CD4-positive, alpha-beta memory T cell (primary cell): ENCODE measurements around the gene KIAA1958. TPM values are rescaled to one million over a fixed set of nuclear protein-coding genes. Genes with fewer than 3 reads are reported as not detected.

Experiments
- CTCF ChIA-PET: fragments of 350-600 bp; sonication (Branson Sonifier 250); formaldehyde crosslinking; loops from one replicate; lab custom pipeline; 2021; ENCODE audit warnings: inconsistent platforms; ENCODE audit not compliant: partially characterized antibody; lab: Charles Lee
- POLR2A ChIA-PET: fragments of 350-600 bp; sonication (Branson Sonifier 250); formaldehyde crosslinking; loops from one replicate; lab custom pipeline; 2021; ENCODE audit not compliant: partially characterized antibody; lab: Charles Lee
- DNase-seq, 5 donors: peaks; one replicate each; pipeline versions ENCODE4 v3.0.0 to v3.0.0-alpha.2; 2020 to 2022; ENCODE audit warnings: mixed read lengths in 1 of 5
- H3K27ac ChIP-seq: one replicate; pipeline ENCODE4 v1.7.0; 2013; ENCODE audit warnings: low read depth, low read length
- H3K27me3 ChIP-seq: 2 replicates; pipeline ENCODE4 v1.7.0; 2013; ENCODE audit warnings: mild to moderate bottlenecking, low read length, moderate library complexity; ENCODE audit not compliant: insufficient read depth
- H3K36me3 ChIP-seq: 2 replicates; pipeline ENCODE4 v1.7.0; 2013; ENCODE audit warnings: mild to moderate bottlenecking, low read length, moderate library complexity; ENCODE audit not compliant: insufficient read depth
- H3K4me1 ChIP-seq: 2 replicates; pipeline ENCODE4 v1.7.0; 2013; ENCODE audit warnings: mild to moderate bottlenecking, low read length, moderate library complexity; ENCODE audit not compliant: insufficient read depth
- H3K4me3 ChIP-seq, 2 donors: one replicate each; pipeline ENCODE4 v1.7.0; 2013; ENCODE audit warnings: low read length in 2 of 2, mild to moderate bottlenecking in 1 of 2
- H3K9me3 ChIP-seq, 2 donors: one replicate each; pipeline ENCODE4 v1.7.0; 2013; ENCODE audit warnings: low read length in 2 of 2, control low read depth in 1 of 2; ENCODE audit not compliant: control insufficient read depth in 1 of 2
- H3K27ac Mint-ChIP-seq, 7 donors: one replicate each; pipeline ENCODE4 v1.8.0; 2020 to 2021; ENCODE audit warnings: mixed read lengths in 7 of 7, mild to moderate bottlenecking in 6 of 7, inconsistent platforms in 3 of 7, moderate library complexity in 3 of 7
- H3K27me3 Mint-ChIP-seq, 2 donors: one replicate each; pipeline ENCODE4 v1.8.0; 2020 to 2021; ENCODE audit warnings: mixed read lengths in 2 of 2
- H3K36me3 Mint-ChIP-seq, 2 donors: one replicate each; pipeline ENCODE4 v1.8.0; 2020 to 2021; ENCODE audit warnings: mixed read lengths in 2 of 2, inconsistent platforms in 1 of 2, mild to moderate bottlenecking in 1 of 2
- H3K4me1 Mint-ChIP-seq, 4 donors: one replicate each; pipeline ENCODE4 v1.8.0; 2020 to 2021; ENCODE audit warnings: mixed read lengths in 4 of 4, mild to moderate bottlenecking in 1 of 4
- H3K4me3 Mint-ChIP-seq, 8 donors: one replicate each; pipeline ENCODE4 v1.8.0; 2020 to 2021; ENCODE audit warnings: mixed read lengths in 8 of 8, mild to moderate bottlenecking in 7 of 8, moderate library complexity in 6 of 8, inconsistent platforms in 3 of 8
- H3K9me3 Mint-ChIP-seq, 8 donors: one replicate each; pipeline ENCODE4 v1.8.0; 2020 to 2021; ENCODE audit warnings: mixed read lengths in 8 of 8, mild to moderate bottlenecking in 5 of 8, inconsistent platforms in 3 of 8, moderate library complexity in 1 of 8
- intact Hi-C: fragments of 100-400 bp; cut with micrococcal nuclease; formaldehyde crosslinking; loops from one replicate; pipeline ENCODE4 v1.15.1; 2023
- polyA plus RNA-seq, 2 donors: library from polyadenylated mRNA; unstranded; fragments of 300-500 nt; fragmentation: Illumina TruSeq; gene quantifications; one replicate each; pipeline ENCODE4 v1.2.3, GENCODE V29; 2021
- total RNA-seq, 2 experiments: library from RNA; stranded (reverse); gene quantifications; one replicate each; pipeline ENCODE4 v1.2.3, GENCODE V29; 2021

Gene KIAA1958, protein sequence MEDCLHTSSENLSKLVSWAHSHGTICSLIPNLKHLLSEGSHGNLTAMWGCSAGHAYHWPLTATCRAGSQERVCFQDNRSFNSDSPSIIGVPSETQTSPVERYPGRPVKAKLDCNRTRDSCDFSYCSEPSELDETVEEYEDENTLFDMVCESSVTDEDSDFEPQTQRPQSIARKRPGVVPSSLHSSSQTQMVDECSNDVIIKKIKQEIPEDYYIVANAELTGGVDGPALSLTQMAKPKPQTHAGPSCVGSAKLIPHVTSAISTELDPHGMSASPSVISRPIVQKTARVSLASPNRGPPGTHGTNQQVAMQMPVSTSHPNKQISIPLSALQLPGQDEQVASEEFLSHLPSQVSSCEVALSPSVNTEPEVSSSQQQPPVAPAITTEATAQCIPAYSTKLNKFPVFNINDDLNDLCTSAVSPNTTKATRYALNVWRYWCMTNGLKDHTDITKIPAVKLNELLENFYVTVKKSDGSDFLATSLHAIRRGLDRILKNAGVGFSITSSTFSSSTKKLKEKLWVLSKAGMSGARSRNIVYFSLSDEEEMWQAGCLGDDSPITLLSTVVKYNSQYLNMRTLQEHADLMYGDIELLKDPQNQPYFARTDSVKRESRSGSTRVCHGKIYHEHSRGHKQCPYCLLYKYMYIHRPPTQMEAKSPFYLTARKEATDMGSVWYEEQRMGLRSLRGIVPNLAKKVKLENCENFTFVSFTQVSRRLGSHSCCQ
- total RNA-seq (1 to 10 TPM; 4.3 to 5.1 TPM), polyA plus RNA-seq (1 to 10 TPM in 1 of 2 donors, under 1 TPM in 1; 0.63 to 1.2 TPM)

GRCh38 chr9:112486221-112487007 is at the start of gene KIAA1958:
KIAA1958 (plus strand) TSS chr9:112486827; CDS start chr9:112574081, 87,254 bp downstream.
- peaks cover 0 to 8% of the 10 kb centered on the region in 2 donors for H3K36me3 Mint-ChIP-seq
- H3K27ac Mint-ChIP-seq = peak within 1 kb of the TSS; percentile 79 to 95 (median 92)
- ChIA-PET CTCF (interaction anchor here (0.5 to 2.0 kb wide), 6 partner anchors 43 to 307 kb away, joined by 3 to 6 read pairs (median 4); partner anchors contain the start of genes HSDL2 and INIP), POLR2A (interaction anchor here (0.6 to 2.3 kb wide), 10 partner anchors 10 to 288 kb away, joined by 3 to 19 read pairs (median 4); partner anchors contain the start of genes HSDL2, INIP, PTBP3 and SNX30)
- no peaks in the 10 kb centered on the region for H3K9me3 Mint-ChIP-seq
- Histone ChIP-seq H3K9me3 (no peaks in the 10 kb centered on the region), H3K27ac (peak within 1 kb of the TSS; percentile 42), H3K4me3 (peak within 1 kb of the TSS; percentile 77 to 78), H3K27me3 (no peaks in the 10 kb centered on the region), H3K4me1 (peaks cover 8% of the 10 kb centered on the region), H3K36me3 (no peaks in the 10 kb centered on the region)
- intact Hi-C loops = loop anchor here (1.0 to 5.0 kb wide), 5 partner anchors 44 to 1004 kb away; partner anchors contain the start of genes ECPAS, INIP and PTBP3
- DNase-seq = peak; percentile 65 to 76 (median 72)
- H3K4me3 Mint-ChIP-seq = peak within 1 kb of the TSS; percentile 93 to 99 (median 96)
- H3K4me1 Mint-ChIP-seq = peaks cover 9 to 28% (median 16%) of the 10 kb centered on the region in 4 donors
- H3K27me3 Mint-ChIP-seq = no peaks in the 10 kb centered on the region

GRCh38 chr9:112437406-112437805 is 49.2 kb upstream of the KIAA1958 start:
- ChIA-PET POLR2A (no interaction called here), CTCF (interaction anchor here (1.4 kb wide), 1 partner anchor 356 kb away, joined by 4 read pairs; no protein-coding TSS in a partner anchor)
- Histone ChIP-seq H3K36me3 (no peaks in the 10 kb centered on the region), H3K4me1 (no peaks in the 10 kb centered on the region), H3K27ac (no peak overlapping the region), H3K9me3 (no peaks in the 10 kb centered on the region), H3K27me3 (no peaks in the 10 kb centered on the region), H3K4me3 (no peak overlapping the region)
- no peak for DNase-seq
- no peaks in the 10 kb centered on the region for H3K4me1 Mint-ChIP-seq
- H3K9me3 Mint-ChIP-seq = no peaks in the 10 kb centered on the region
- intact Hi-C loops = no loop called here
- no peak overlapping the region for H3K27ac Mint-ChIP-seq
- H3K4me3 Mint-ChIP-seq = no peak overlapping the region
- no peaks in the 10 kb centered on the region for H3K27me3 Mint-ChIP-seq
- H3K36me3 Mint-ChIP-seq = peaks cover 10 to 11% of the 10 kb centered on the region in 2 donors

DNA sequence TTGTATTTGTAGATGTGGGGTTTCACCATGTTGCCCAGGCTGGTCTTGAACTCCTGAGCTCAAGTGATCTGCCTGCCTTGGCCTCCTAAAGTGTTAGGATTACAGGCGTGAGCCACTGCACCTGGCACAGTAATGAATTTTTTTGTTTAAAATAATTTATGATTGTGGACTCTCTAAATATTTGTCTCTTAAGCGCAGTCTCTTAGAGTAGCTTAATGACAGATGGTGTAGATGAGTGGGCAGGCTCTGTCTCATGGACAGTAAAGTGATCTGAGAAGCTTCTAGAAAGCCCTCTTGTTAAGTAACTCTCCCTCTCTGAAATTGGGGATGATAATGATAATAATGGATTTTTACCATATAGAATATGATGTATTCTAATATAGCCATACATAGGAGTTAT is 47.5 kb upstream of the KIAA1958 start:
- H3K4me3 ChIP-seq = no peak overlapping the region
- Mint-ChIP-seq H3K4me1 (no peaks in the 10 kb centered on the region), H3K9me3 (no peaks in the 10 kb centered on the region), H3K36me3 (peaks cover 6 to 11% of the 10 kb centered on the region in 2 donors), H3K27ac (no peak overlapping the region), H3K4me3 (no peak overlapping the region), H3K27me3 (no peaks in the 10 kb centered on the region)
- no peaks in the 10 kb centered on the region for H3K9me3 ChIP-seq
- ChIA-PET POLR2A (no interaction called here), CTCF (interaction anchor here (0.6 to 1.8 kb wide), 5 partner anchors 12 to 463 kb away, joined by 3 to 7 read pairs (median 3); no protein-coding TSS in a partner anchor)
- no peaks in the 10 kb centered on the region for H3K36me3 ChIP-seq
- H3K4me1 ChIP-seq = no peaks in the 10 kb centered on the region
- H3K27ac ChIP-seq = no peak overlapping the region
- H3K27me3 ChIP-seq = no peaks in the 10 kb centered on the region
- DNase-seq = no peak
- intact Hi-C loops = no loop called here

GRCh38 chr9:112439825-112440224 is 46.8 kb upstream of the KIAA1958 start:
- no peak overlapping the region for H3K4me3 Mint-ChIP-seq
- H3K9me3 Mint-ChIP-seq = no peaks in the 10 kb centered on the region
- H3K27ac Mint-ChIP-seq = no peak overlapping the region

DNA sequence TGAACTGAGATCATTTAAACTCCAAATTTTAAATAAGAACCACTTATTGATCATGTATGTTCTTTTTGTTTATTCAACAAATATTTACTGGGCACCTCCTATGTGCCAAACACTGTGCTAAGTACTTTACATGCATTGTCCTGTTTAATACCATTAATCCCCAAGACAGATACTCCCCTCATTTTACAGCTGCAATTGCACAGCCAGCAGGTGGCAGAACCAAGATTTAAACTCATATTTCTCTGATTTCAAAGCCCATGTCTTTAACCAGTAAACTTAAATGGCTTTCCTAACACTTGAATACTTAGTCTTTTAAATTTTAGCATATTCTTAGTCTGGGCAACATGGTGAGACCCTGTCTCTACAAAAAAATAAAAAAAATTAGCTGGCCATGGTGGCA is 43.4 kb upstream of the KIAA1958 start:
- ChIA-PET CTCF (interaction anchor here (0.6 to 4.5 kb wide), 17 partner anchors 15 to 459 kb away, joined by 3 to 44 read pairs (median 4); partner anchors contain the start of genes INIP and KIAA1958), POLR2A (interaction anchor here (1.0 kb wide), 2 partner anchors 63 to 275 kb away, joined by 4 read pairs; partner anchors contain the start of genes HSDL2 and INIP)
- H3K4me1 Mint-ChIP-seq = peaks cover 0 to 2% (median 0%) of the 10 kb centered on the region in 4 donors
- H3K27me3 Mint-ChIP-seq = no peaks in the 10 kb centered on the region
- H3K4me1 ChIP-seq = no peaks in the 10 kb centered on the region
- peak in 4 of 5 donors; percentile 14 to 28 (median 24) for DNase-seq
- no peak overlapping the region for H3K4me3 Mint-ChIP-seq
- no peak overlapping the region for H3K27ac Mint-ChIP-seq
- no peak overlapping the region for H3K4me3 ChIP-seq
- H3K9me3 ChIP-seq = no peaks in the 10 kb centered on the region
- H3K36me3 ChIP-seq = no peaks in the 10 kb centered on the region
- H3K9me3 Mint-ChIP-seq = no peaks in the 10 kb centered on the region
- H3K27me3 ChIP-seq = no peaks in the 10 kb centered on the region
- peaks cover 8 to 10% of the 10 kb centered on the region in 2 donors for H3K36me3 Mint-ChIP-seq
- H3K27ac ChIP-seq = no peak overlapping the region
- intact Hi-C loops = loop anchor here (1.0 to 2.0 kb wide), 3 partner anchors 44 to 274 kb away; partner anchors contain the start of gene KIAA1958

More at GRCh38 chr9:112439825-112440224, 46.8 kb upstream of the KIAA1958 start:
- Mint-ChIP-seq H3K4me1 (no peaks in the 10 kb centered on the region), H3K36me3 (peaks cover 6 to 11% of the 10 kb centered on the region in 2 donors), H3K27me3 (no peaks in the 10 kb centered on the region)
- Histone ChIP-seq H3K9me3 (no peaks in the 10 kb centered on the region), H3K27me3 (no peaks in the 10 kb centered on the region), H3K27ac (no peak overlapping the region), H3K4me3 (no peak overlapping the region), H3K36me3 (no peaks in the 10 kb centered on the region), H3K4me1 (no peaks in the 10 kb centered on the region)
- ChIA-PET POLR2A (no interaction called here), CTCF (interaction anchor here (1.0 to 1.8 kb wide), 4 partner anchors 11 to 380 kb away, joined by 3 to 5 read pairs (median 3); no protein-coding TSS in a partner anchor)
- intact Hi-C loops = no loop called here
- no peak for DNase-seq

- Mint-ChIP-seq H3K27ac (no peak overlapping the region), H3K36me3 (peaks cover 8% of the 10 kb centered on the region in 2 donors), H3K4me1 (peaks cover 0 to 2% (median 0%) of the 10 kb centered on the region in 4 donors), H3K27me3 (no peaks in the 10 kb centered on the region), H3K9me3 (no peaks in the 10 kb centered on the region), H3K4me3 (no peak overlapping the region)
- ChIA-PET CTCF (interaction anchor here (0.6 to 4.5 kb wide), 19 partner anchors 10 to 459 kb away, joined by 3 to 44 read pairs (median 4); partner anchors contain the start of genes INIP and KIAA1958), POLR2A (interaction anchor here (1.0 to 1.1 kb wide), 3 partner anchors 43 to 275 kb away, joined by 3 to 4 read pairs (median 4); partner anchors contain the start of genes HSDL2, INIP and KIAA1958)
- Histone ChIP-seq H3K27ac (no peak overlapping the region), H3K36me3 (no peaks in the 10 kb centered on the region), H3K9me3 (no peaks in the 10 kb centered on the region), H3K4me3 (no peak overlapping the region), H3K4me1 (no peaks in the 10 kb centered on the region), H3K27me3 (no peaks in the 10 kb centered on the region)
- intact Hi-C loops = loop anchor here (1.0 to 2.0 kb wide), 3 partner anchors 43 to 274 kb away; partner anchors contain the start of gene KIAA1958
- no peak for DNase-seq
These were observed 43.0 kb upstream of the KIAA1958 start for GRCh38 chr9:112443636-112444035.
